H1 (cell line): ENCODE results near the gene RPUSD2. TPM values are rescaled to one million over a fixed set of nuclear protein-coding genes. Genes with fewer than 3 reads are reported as not detected.

Source experiments
- CBX5 ChIP-seq: fragments of 300-800, 300-1000 bp; sonication (generic); IDR thresholded peaks from 2 replicates; pipeline ENCODE4 v1.7.1; 2016; ENCODE audit warnings: antibody characterized with exemption, low read length, low read depth
- EZH2 ChIP-seq: fragments of 200-600 bp; sonication (generic); IDR thresholded peaks from 2 replicates; pipeline ENCODE4 v1.7.1; 2012; ENCODE audit warnings: low read depth, mild to moderate bottlenecking, moderate library complexity, low read length, inconsistent platforms; ENCODE audit not compliant: severe bottlenecking
- GABPA ChIP-seq: IDR thresholded peaks from 2 replicates; pipeline ENCODE4 v1.6.1; 2011; ENCODE audit warnings: mild to moderate bottlenecking, low read length, moderate library complexity, borderline replicate concordance; ENCODE audit not compliant: insufficient read depth
- NANOG ChIP-seq: IDR thresholded peaks from 2 replicates; pipeline ENCODE4 v1.6.1; 2011; ENCODE audit warnings: low read length, low read depth, mild to moderate bottlenecking, inconsistent platforms; ENCODE audit not compliant: insufficient read depth, poor library complexity, severe bottlenecking
- SIX5 ChIP-seq: IDR thresholded peaks from 2 replicates; pipeline ENCODE4 v1.6.1; 2011; ENCODE audit warnings: mild to moderate bottlenecking, low read depth, low read length
- SP2 ChIP-seq: IDR thresholded peaks from 2 replicates; pipeline ENCODE4 v1.6.1; 2012; ENCODE audit warnings: mild to moderate bottlenecking, low read length, inconsistent platforms
- polyA plus RNA-seq, 7 experiments: library from polyadenylated mRNA; depleted of rRNA in 3 of 7; stranded (reverse) in 5 of 7; unstranded in 2 of 7; fragments of >200 nt in 5 of 7; fragments of 200-250 nt in 2 of 7; gene quantifications; 1 replicate in 5 of 7; 2 replicates in 1 of 7; 4 replicates in 1 of 7; pipeline versions ENCODE4 v1.2.1 to v1.2.3, GENCODE V29; 2011 to 2013; ENCODE audit warnings: missing spikeins in 2 of 7, mixed read lengths in 2 of 7
- total RNA-seq: library from RNA; stranded (reverse); fragmentation: NEBNext Ultra II Directional; extraction: Animal tissue kit (Norgen Biotek cat#: 25700); gene quantifications from 2 replicates; pipeline ENCODE4 v1.2.1, GENCODE V29; 2021
- TF ChIP-seq, protein P1 (sequence below): fragments of 300-600 bp; sonication (generic); IDR thresholded peaks from 2 replicates; pipeline ENCODE4 v1.7.1; 2012; ENCODE audit warnings: low read length, moderate library complexity, mild to moderate bottlenecking, inconsistent platforms; ENCODE audit not compliant: insufficient replicate concordance
- TF ChIP-seq, protein P2 (sequence below): IDR thresholded peaks from 2 replicates; pipeline ENCODE4 v1.6.1; 2012; ENCODE audit warnings: low read length, inconsistent platforms
- TF ChIP-seq, protein P3 (sequence below): IDR thresholded peaks from 2 replicates; pipeline ENCODE4 v1.6.1; 2012; ENCODE audit warnings: inconsistent platforms

RPUSD2 gene
- total and polyA plus RNA-seq, 2 of the 8 experiments (the other 6 are each of a cell fraction or from before 2014, with no cell fraction given): 14.5 to 28.5 TPM

DNA sequence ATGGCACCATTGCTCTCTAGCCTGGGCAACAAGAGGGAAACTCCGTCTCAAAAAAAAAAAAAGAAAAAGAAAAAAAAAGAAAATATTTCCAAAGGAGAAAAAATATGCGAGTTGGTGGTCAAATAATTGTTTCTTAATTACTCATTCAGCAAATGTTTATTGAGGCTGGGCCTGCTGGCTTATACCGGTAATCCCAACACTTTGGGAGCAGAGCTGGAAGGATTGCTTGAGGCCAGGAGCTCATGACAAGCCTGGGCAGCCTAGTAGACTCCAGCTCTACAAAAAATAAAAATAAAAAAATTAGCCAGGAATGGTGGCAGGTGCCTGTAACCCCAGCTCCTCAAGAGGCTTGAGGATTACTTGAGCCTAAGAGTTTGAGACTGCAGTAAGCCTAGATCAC lies 29.0 kb downstream of the RPUSD2 start (continued):
- TF ChIP-seq, protein P1, sequence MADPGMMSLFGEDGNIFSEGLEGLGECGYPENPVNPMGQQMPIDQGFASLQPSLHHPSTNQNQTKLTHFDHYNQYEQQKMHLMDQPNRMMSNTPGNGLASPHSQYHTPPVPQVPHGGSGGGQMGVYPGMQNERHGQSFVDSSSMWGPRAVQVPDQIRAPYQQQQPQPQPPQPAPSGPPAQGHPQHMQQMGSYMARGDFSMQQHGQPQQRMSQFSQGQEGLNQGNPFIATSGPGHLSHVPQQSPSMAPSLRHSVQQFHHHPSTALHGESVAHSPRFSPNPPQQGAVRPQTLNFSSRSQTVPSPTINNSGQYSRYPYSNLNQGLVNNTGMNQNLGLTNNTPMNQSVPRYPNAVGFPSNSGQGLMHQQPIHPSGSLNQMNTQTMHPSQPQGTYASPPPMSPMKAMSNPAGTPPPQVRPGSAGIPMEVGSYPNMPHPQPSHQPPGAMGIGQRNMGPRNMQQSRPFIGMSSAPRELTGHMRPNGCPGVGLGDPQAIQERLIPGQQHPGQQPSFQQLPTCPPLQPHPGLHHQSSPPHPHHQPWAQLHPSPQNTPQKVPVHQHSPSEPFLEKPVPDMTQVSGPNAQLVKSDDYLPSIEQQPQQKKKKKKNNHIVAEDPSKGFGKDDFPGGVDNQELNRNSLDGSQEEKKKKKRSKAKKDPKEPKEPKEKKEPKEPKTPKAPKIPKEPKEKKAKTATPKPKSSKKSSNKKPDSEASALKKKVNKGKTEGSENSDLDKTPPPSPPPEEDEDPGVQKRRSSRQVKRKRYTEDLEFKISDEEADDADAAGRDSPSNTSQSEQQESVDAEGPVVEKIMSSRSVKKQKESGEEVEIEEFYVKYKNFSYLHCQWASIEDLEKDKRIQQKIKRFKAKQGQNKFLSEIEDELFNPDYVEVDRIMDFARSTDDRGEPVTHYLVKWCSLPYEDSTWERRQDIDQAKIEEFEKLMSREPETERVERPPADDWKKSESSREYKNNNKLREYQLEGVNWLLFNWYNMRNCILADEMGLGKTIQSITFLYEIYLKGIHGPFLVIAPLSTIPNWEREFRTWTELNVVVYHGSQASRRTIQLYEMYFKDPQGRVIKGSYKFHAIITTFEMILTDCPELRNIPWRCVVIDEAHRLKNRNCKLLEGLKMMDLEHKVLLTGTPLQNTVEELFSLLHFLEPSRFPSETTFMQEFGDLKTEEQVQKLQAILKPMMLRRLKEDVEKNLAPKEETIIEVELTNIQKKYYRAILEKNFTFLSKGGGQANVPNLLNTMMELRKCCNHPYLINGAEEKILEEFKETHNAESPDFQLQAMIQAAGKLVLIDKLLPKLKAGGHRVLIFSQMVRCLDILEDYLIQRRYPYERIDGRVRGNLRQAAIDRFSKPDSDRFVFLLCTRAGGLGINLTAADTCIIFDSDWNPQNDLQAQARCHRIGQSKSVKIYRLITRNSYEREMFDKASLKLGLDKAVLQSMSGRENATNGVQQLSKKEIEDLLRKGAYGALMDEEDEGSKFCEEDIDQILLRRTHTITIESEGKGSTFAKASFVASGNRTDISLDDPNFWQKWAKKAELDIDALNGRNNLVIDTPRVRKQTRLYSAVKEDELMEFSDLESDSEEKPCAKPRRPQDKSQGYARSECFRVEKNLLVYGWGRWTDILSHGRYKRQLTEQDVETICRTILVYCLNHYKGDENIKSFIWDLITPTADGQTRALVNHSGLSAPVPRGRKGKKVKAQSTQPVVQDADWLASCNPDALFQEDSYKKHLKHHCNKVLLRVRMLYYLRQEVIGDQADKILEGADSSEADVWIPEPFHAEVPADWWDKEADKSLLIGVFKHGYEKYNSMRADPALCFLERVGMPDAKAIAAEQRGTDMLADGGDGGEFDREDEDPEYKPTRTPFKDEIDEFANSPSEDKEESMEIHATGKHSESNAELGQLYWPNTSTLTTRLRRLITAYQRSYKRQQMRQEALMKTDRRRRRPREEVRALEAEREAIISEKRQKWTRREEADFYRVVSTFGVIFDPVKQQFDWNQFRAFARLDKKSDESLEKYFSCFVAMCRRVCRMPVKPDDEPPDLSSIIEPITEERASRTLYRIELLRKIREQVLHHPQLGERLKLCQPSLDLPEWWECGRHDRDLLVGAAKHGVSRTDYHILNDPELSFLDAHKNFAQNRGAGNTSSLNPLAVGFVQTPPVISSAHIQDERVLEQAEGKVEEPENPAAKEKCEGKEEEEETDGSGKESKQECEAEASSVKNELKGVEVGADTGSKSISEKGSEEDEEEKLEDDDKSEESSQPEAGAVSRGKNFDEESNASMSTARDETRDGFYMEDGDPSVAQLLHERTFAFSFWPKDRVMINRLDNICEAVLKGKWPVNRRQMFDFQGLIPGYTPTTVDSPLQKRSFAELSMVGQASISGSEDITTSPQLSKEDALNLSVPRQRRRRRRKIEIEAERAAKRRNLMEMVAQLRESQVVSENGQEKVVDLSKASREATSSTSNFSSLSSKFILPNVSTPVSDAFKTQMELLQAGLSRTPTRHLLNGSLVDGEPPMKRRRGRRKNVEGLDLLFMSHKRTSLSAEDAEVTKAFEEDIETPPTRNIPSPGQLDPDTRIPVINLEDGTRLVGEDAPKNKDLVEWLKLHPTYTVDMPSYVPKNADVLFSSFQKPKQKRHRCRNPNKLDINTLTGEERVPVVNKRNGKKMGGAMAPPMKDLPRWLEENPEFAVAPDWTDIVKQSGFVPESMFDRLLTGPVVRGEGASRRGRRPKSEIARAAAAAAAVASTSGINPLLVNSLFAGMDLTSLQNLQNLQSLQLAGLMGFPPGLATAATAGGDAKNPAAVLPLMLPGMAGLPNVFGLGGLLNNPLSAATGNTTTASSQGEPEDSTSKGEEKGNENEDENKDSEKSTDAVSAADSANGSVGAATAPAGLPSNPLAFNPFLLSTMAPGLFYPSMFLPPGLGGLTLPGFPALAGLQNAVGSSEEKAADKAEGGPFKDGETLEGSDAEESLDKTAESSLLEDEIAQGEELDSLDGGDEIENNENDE: no peak
- no peak for TF ChIP-seq NANOG
- TF ChIP-seq SIX5: no peak
- TF ChIP-seq SP2: no peak
- no peak for TF ChIP-seq EZH2
- TF ChIP-seq, protein P2, sequence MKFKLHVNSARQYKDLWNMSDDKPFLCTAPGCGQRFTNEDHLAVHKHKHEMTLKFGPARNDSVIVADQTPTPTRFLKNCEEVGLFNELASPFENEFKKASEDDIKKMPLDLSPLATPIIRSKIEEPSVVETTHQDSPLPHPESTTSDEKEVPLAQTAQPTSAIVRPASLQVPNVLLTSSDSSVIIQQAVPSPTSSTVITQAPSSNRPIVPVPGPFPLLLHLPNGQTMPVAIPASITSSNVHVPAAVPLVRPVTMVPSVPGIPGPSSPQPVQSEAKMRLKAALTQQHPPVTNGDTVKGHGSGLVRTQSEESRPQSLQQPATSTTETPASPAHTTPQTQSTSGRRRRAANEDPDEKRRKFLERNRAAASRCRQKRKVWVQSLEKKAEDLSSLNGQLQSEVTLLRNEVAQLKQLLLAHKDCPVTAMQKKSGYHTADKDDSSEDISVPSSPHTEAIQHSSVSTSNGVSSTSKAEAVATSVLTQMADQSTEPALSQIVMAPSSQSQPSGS: no peak
- no peak for TF ChIP-seq GABPA
- no peak for TF ChIP-seq CBX5
- TF ChIP-seq, protein P3, sequence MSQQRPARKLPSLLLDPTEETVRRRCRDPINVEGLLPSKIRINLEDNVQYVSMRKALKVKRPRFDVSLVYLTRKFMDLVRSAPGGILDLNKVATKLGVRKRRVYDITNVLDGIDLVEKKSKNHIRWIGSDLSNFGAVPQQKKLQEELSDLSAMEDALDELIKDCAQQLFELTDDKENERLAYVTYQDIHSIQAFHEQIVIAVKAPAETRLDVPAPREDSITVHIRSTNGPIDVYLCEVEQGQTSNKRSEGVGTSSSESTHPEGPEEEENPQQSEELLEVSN: no peak
